ENCODE measurements around the gene EVA1C.
"Not testable (repeated sequence)": the region's sequence is repeated elsewhere in the genome, so short reads cannot be mapped to it uniquely, and the experiment has no call there.

EVA1C gene

GRCh38 chr21:32412162-32413014, at the start of gene EVA1C:
EVA1C (plus strand) TSS chr21:32412706; CDS start chr21:32412854, 148 bp downstream.
- DNase-seq = peak in 31 of 56 donors; percentile 26 to 78 (median 64)

GRCh38 chr21:32364387-32364786, 48.1 kb upstream of the EVA1C start:
- DNase-seq = peak in 6 of 56 donors; percentile 3 to 18 (median 12)

GRCh38 chr21:32364796-32365195, 47.7 kb upstream of the EVA1C start:
- no peak for DNase-seq

GRCh38 chr21:32366191-32366590, 46.3 kb upstream of the EVA1C start:
- DNase-seq = no peak

- DNase-seq = no peak
Observed at GRCh38 chr21:32367158-32367557, 45.3 kb upstream of the EVA1C start.

GRCh38 chr21:32368386-32368785, 44.1 kb upstream of the EVA1C start:
- no peak for DNase-seq

- not testable (repeated sequence) for DNase-seq
Observed at GRCh38 chr21:32368961-32369360, 43.5 kb upstream of the EVA1C start.

- no peak for DNase-seq
Observed at GRCh38 chr21:32370998-32371766, 41.3 kb upstream of the EVA1C start.

- DNase-seq = no peak
Observed at GRCh38 chr21:32371913-32372314, 40.6 kb upstream of the EVA1C start.

GRCh38 chr21:32372755-32373154, 39.8 kb upstream of the EVA1C start:
- no peak for DNase-seq

GRCh38 chr21:32377506-32377905, 35.0 kb upstream of the EVA1C start:
- no peak for DNase-seq

- DNase-seq = peak in 4 of 56 donors; percentile 2 to 36 (median 12)
Observed at GRCh38 chr21:32377991-32378390, 34.5 kb upstream of the EVA1C start.

GRCh38 chr21:32378956-32379355, 33.5 kb upstream of the EVA1C start:
- DNase-seq = no peak

- no peak for DNase-seq
Observed at GRCh38 chr21:32380940-32381339, 31.6 kb upstream of the EVA1C start.

GRCh38 chr21:32381571-32381970, 30.9 kb upstream of the EVA1C start:
- DNase-seq = no peak

- no peak for DNase-seq
Observed at GRCh38 chr21:32382108-32382644, 30.3 kb upstream of the EVA1C start.

- DNase-seq = no peak
Observed at GRCh38 chr21:32383812-32384211, 28.7 kb upstream of the EVA1C start.

GRCh38 chr21:32386195-32386870, 26.2 kb upstream of the EVA1C start:
- DNase-seq = no peak

- no peak for DNase-seq
Observed at GRCh38 chr21:32387151-32387550, 25.4 kb upstream of the EVA1C start.

- DNase-seq = no peak
Observed at GRCh38 chr21:32388306-32388705, 24.2 kb upstream of the EVA1C start.

GRCh38 chr21:32389337-32390015, 23.0 kb upstream of the EVA1C start:
- DNase-seq = no peak
